Suppressor macrophage (primary cell): ENCODE results near the gene CCDC9B.

ENCODE experiments used
- DNase-seq, 4 experiments: peaks; one replicate each; pipeline ENCODE4 v3.0.0-alpha.2; 2020 to 2022

Gene CCDC9B

GRCh38 chr15:40345225-40345866, 4.6 kb upstream of the CCDC9B start:
- no peak for DNase-seq

GRCh38 chr15:40344631-40345120, 3.9 kb upstream of the CCDC9B start:
- peak; percentile 78 to 85 (median 82) for DNase-seq

- no peak for DNase-seq
Measured at GRCh38 chr15:40344217-40344616, 3.5 kb upstream of the CCDC9B start.

- peak; percentile 52 to 71 (median 62) for DNase-seq
Measured at GRCh38 chr15:40343512-40343911, 2.8 kb upstream of the CCDC9B start.

- DNase-seq: no peak
Measured at GRCh38 chr15:40342416-40343320, 1.9 kb upstream of the CCDC9B start.

GRCh38 chr15:40340038-40340739, 550 bp downstream of the CCDC9B start:
- no peak for DNase-seq

GRCh38 chr15:40339621-40339945, 1.2 kb downstream of the CCDC9B start:
- DNase-seq: no peak

- DNase-seq: no peak
Measured at GRCh38 chr15:40338921-40339620, 1.7 kb downstream of the CCDC9B start.

- peak; percentile 79 to 92 (median 88) for DNase-seq
Measured at GRCh38 chr15:40338041-40338657, 2.6 kb downstream of the CCDC9B start.

GRCh38 chr15:40337597-40337996, 3.1 kb downstream of the CCDC9B start:
- no peak for DNase-seq

- DNase-seq: peak; percentile 65 to 84 (median 74)
Measured at GRCh38 chr15:40336744-40337122, 4.0 kb downstream of the CCDC9B start.

GRCh38 chr15:40335938-40336743, 4.6 kb downstream of the CCDC9B start:
- no peak for DNase-seq

GRCh38 chr15:40334941-40335795, 5.6 kb downstream of the CCDC9B start:
- DNase-seq: peak; percentile 79 to 90 (median 84)

GRCh38 chr15:40334541-40334940, 6.2 kb downstream of the CCDC9B start:
- no peak for DNase-seq

- DNase-seq: peak; percentile 93 to 97 (median 94)
Measured at GRCh38 chr15:40333922-40334492, 6.7 kb downstream of the CCDC9B start.

- peak; percentile 41 to 71 (median 60) for DNase-seq
Measured at GRCh38 chr15:40332113-40332781, 8.5 kb downstream of the CCDC9B start.

- DNase-seq: no peak
Measured at GRCh38 chr15:40331637-40332036, 9.1 kb downstream of the CCDC9B start.

GRCh38 chr15:40331026-40331425, 9.7 kb downstream of the CCDC9B start:
- no peak for DNase-seq

- DNase-seq: peak; percentile 69 to 94 (median 83)
Measured at GRCh38 chr15:40330368-40330836, 10.3 kb downstream of the CCDC9B start.
